ENCODE data around the gene FAM229B. TPM values are rescaled to one million over a fixed set of nuclear protein-coding genes. Genes with fewer than 3 reads are reported as not detected.
"Not testable (repeated sequence)": the region's sequence is repeated elsewhere in the genome, so short reads cannot be mapped to it uniquely, and the experiment has no call there.

The FAM229B gene
- total RNA-seq, 6 donors from 2014 or later: 3.1 to 14.0 (median 10.4) TPM

DNA sequence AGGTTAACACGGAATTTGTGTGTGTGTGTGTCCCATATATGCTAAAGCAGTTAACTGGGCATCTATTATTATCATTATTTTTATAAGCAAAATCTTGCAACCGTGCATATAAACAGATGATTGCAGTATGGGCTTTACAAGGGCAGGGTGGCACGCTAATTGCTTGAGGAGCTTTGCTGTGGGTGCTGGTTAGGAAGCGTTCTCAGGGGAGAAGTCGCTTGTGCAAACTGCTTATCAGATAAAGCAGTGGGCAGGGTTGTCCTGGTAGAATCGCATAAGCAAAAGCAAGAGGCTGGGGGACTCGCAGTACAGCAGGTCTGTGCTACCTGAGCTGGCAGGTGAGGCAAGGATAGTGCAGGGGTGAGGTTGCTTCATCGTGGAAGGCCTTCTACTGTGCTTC is 43.2 kb upstream of the FAM229B start:
- H3K27me3 ChIP-seq: no peaks in the 10 kb centered on the region
- H3K9me3 ChIP-seq: no peaks in the 10 kb centered on the region
- TF ChIP-seq POLR2A (IDR thresholded peaks at IDR 0.05): no peak
- TF ChIP-seq POLR2AphosphoS5 (IDR thresholded peaks at IDR 0.05): no peak
- TF ChIP-seq, protein P1, sequence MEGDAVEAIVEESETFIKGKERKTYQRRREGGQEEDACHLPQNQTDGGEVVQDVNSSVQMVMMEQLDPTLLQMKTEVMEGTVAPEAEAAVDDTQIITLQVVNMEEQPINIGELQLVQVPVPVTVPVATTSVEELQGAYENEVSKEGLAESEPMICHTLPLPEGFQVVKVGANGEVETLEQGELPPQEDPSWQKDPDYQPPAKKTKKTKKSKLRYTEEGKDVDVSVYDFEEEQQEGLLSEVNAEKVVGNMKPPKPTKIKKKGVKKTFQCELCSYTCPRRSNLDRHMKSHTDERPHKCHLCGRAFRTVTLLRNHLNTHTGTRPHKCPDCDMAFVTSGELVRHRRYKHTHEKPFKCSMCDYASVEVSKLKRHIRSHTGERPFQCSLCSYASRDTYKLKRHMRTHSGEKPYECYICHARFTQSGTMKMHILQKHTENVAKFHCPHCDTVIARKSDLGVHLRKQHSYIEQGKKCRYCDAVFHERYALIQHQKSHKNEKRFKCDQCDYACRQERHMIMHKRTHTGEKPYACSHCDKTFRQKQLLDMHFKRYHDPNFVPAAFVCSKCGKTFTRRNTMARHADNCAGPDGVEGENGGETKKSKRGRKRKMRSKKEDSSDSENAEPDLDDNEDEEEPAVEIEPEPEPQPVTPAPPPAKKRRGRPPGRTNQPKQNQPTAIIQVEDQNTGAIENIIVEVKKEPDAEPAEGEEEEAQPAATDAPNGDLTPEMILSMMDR (IDR thresholded peaks at IDR 0.05): no peak
- no peak for TF ChIP-seq EP300 (IDR thresholded peaks at IDR 0.05)
- 65 to 68% methylated on average over 8 of the region's 8 CpGs for WGBS, 2 donors
- ATAC-seq (ENCODE audit: low FRiP score in 2 of 2) (no peak), DNase-seq (no peak)
- no peak overlapping the region for H3K4me3 ChIP-seq
- H3K4me1 ChIP-seq: peaks cover 0 to 14% (median 0%) of the 10 kb centered on the region in 4 donors
- no peaks in the 10 kb centered on the region for H3K36me3 ChIP-seq
- H3K27ac ChIP-seq: peak overlapping the region in 1 of 4 donors; percentile 90

DNA sequence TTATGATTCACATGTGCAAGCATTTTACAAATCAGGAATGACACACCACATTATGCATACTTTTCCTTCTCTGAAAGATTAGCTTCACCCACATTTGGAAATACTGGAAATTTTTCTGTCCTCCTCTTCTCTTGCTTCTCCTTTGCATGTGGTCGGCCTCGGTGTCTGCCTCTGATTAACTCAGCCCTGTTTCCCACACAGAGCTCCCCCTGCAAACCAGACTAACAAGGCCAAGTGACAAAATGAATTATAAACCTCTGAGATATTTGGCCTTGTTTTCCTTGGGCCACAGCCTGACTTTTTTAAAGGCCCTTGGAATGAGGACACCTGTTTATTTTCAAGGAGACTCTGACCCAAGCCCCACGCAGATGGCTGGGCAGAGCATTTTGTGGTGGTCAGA is 42.5 kb upstream of the FAM229B start:
- no peak overlapping the region for H3K4me3 ChIP-seq
- no peaks in the 10 kb centered on the region for H3K27me3 ChIP-seq
- peaks cover 0 to 14% (median 0%) of the 10 kb centered on the region in 4 donors for H3K4me1 ChIP-seq
- TF ChIP-seq POLR2AphosphoS5 (IDR thresholded peaks at IDR 0.05) (no peak), EP300 (IDR thresholded peaks at IDR 0.05) (no peak), POLR2A (IDR thresholded peaks at IDR 0.05) (no peak)
- TF ChIP-seq, protein P1 (IDR thresholded peaks at IDR 0.05): no peak
- no peaks in the 10 kb centered on the region for H3K9me3 ChIP-seq
- ATAC-seq (ENCODE audit: low FRiP score in 2 of 2): no peak
- 83 to 88% methylated on average over 3 of the region's 3 CpGs for WGBS, 2 donors
- DNase-seq: no peak
- no peak overlapping the region for H3K27ac ChIP-seq
- no peaks in the 10 kb centered on the region for H3K36me3 ChIP-seq

DNA sequence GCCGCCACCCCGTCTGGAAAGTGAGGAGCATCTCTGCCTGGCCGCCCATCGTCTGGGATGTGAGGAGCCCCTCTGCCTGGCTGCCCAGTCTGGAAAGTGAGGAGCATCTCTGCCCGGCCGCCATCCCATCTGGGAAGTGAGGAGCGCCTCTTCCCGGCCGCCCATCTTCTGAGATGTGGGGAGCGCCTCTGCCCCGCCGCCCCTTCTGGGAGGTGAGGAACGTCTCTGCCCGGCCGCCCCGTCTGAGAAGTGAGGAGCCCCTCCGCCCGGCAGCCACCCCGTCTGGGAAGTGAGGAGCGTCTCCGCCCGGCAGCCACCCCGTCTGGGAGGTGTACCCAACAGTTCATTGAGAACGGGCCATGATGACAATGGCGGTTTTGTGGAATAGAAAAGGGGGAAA is 39.9 kb upstream of the FAM229B start:
- H3K4me3 ChIP-seq; H3K27ac ChIP-seq; H3K9me3 ChIP-seq; H3K4me1 ChIP-seq; H3K27me3 ChIP-seq; H3K36me3 ChIP-seq; ATAC-seq (ENCODE audit: low FRiP score in 2 of 2): not testable (repeated sequence)
- 94 to 97% methylated on average over 18 to 22 of the region's 25 CpGs for WGBS, 2 donors
- DNase-seq: peak in 1 of 2 donors; percentile 61

DNA sequence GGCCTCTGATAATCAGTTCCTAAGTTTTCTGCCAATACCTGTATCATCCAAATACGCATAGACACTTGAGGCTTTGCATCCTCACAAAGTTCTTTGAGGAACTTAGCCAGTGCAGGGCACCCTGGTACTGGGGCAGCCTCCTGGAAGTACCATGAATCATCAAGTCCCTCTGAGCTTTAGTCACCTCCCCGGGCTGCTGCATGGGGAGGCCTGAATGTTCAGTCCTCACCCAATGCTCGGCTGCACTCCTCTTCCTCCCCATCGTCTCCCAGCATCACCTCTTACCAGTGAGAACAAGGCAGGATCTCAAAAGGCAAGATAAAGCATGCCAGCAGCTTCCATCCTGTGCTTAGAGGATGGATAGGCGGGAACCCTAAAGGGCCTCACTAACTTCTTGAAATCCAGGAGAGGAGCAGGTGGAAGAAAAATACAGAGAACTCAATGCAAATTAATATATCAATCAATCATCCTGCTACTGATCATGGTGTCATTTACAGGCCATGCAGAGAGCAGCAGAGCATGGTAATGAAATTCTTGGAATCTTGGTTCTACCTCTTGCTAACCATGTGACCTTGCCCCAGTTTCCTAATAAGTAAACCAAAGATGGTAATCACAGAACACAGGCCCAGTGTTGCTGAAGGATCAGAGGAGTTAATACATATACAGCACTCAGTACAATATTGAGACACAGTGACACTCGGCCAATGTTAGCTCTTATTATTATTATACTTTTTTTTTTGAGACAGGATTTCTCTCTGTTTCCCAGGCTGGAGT is 38.2 kb upstream of the FAM229B start:
- H3K4me3 ChIP-seq: no peak overlapping the region
- DNase-seq (no peak), ATAC-seq (ENCODE audit: low FRiP score in 2 of 2) (no peak)
- 91 to 97% methylated on average over 5 to 6 of the region's 6 CpGs for WGBS, 2 donors
- no peaks in the 10 kb centered on the region for H3K9me3 ChIP-seq
- no peaks in the 10 kb centered on the region for H3K36me3 ChIP-seq
- no peaks in the 10 kb centered on the region for H3K27me3 ChIP-seq
- H3K27ac ChIP-seq: no peak overlapping the region
- no peaks in the 10 kb centered on the region for H3K4me1 ChIP-seq
- TF ChIP-seq EP300 (IDR thresholded peaks at IDR 0.05) (no peak), POLR2A (IDR thresholded peaks at IDR 0.05) (no peak), POLR2AphosphoS5 (IDR thresholded peaks at IDR 0.05) (no peak)
- TF ChIP-seq, protein P1 (IDR thresholded peaks at IDR 0.05): no peak

DNA sequence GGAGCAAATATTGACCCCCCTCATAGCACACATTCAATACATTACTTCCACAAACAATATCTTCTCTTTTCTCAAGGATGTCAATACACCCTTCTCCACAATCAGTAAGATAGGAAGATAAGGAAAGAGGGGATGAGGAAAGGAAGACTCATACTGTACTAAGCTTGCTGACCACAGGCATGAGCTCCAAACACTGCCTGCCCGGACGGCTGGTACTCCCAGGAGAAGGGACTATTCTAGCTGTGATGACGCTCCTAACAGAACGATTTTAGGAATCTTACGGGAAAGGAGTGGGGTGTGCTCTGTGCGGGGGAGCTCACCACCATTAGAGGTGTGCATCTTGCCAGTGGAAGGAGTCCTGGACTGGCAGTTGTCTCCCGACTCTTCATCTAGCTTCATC is 37.4 kb upstream of the FAM229B start:
- Histone ChIP-seq H3K27ac (no peak overlapping the region), H3K9me3 (no peaks in the 10 kb centered on the region), H3K36me3 (no peaks in the 10 kb centered on the region), H3K27me3 (no peaks in the 10 kb centered on the region), H3K4me3 (no peak overlapping the region), H3K4me1 (no peaks in the 10 kb centered on the region)
- ATAC-seq (ENCODE audit: low FRiP score in 2 of 2) (no peak), DNase-seq (no peak)
- TF ChIP-seq, protein P1 (IDR thresholded peaks at IDR 0.05): no peak
- TF ChIP-seq EP300 (IDR thresholded peaks at IDR 0.05) (no peak), POLR2AphosphoS5 (IDR thresholded peaks at IDR 0.05) (no peak)
- WGBS, 2 donors: 87 to 90% methylated on average over 7 of the region's 7 CpGs
